Measurements from ENCODE around the gene DDX50.
"Not testable (repeated sequence)": the region's sequence is repeated elsewhere in the genome, so short reads cannot be mapped to it uniquely, and the experiment has no call there.

Gene DDX50

DNA sequence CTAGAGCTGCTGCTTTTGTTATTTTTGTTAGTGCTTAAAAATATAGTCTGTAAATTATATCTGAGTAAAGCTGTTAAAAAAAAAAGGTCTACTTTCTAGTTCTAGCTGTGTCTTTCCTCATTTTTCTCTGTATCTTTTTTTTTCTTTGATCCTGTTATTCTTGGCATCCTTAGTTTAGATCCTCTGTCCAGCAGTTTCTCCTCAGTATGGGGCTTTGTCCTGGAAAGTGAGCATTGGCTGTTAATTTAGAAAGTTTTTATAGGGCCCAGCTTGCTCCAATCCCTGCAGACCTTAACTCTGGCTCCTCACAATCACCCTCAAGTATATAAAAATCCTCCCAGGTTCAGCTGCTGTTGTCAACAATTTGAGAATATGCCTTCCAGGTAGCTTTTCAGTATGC, 23.5 kb downstream of the DDX50 start:
- no peak for DNase-seq

DNA sequence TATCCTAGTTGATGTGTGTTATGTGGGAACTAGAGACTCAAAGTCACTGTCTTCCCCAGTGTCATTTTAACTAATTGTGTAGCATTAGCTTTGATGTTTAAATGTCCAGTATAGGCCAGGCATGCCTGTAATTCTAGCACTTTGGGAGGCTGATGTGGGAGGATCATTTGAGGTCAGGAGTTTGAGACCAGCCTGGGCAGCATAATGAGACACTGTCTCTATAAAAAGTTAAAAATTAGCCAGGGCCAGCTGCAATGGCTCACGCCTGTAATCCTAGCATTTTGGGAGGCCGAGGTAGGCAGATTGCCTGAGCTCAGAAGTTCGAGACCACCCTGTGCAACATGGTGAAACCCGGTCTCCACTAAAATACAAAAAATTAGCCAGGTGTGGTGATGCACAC, 24.4 kb downstream of the DDX50 start:
- DNase-seq = no peak

GRCh38 chr10:68929157-68929556, 28.0 kb downstream of the DDX50 start:
- not testable (repeated sequence) for DNase-seq

DNA sequence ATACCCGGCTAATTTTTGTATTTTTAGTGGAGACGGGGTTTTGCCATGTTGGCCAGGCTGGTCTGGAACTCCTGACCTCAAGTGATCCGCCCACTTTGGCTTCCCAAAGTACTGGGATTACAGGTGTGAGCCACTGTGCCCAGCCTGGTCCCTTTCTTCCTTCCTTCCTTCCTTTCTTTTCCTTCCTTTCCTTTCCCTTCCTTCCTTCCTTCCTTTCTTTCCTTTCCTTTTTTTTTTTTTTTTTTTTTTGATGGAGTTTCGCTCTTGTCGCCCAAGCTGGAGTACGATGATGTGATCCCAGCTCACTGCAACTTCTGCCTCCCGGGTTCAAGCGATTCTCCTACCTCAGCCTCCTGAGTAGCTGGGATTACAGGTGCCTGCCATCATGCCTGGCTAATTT, 28.8 kb downstream of the DDX50 start:
- not testable (repeated sequence) for DNase-seq

GRCh38 chr10:68932860-68933259, 31.7 kb downstream of the DDX50 start:
- DNase-seq = not testable (repeated sequence)

DNA sequence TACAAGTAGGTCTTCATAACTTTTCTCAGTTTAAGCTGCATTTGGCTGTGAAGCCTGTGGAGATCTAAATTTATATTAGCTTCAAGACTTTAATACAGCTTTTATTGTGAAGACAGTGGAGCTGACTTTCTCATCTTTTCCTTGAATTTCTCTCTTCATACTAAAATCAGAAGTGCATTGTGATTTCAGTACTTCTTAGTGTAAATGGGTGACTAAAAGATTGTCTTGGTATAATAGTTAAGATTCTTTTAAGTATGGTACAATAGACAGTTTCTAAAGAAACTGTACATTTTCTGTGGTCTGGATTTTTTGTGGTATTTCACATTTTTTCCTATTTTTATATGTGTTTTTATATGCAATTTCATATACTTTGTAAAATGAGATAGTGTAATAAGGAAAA, 33.9 kb downstream of the DDX50 start:
- no peak for DNase-seq

- DNase-seq = peak; percentile 4
Measured at GRCh38 chr10:68938117-68938516, 37.0 kb downstream of the DDX50 start.

GRCh38 chr10:68938884-68939283, 37.8 kb downstream of the DDX50 start:
- no peak for DNase-seq

DNA sequence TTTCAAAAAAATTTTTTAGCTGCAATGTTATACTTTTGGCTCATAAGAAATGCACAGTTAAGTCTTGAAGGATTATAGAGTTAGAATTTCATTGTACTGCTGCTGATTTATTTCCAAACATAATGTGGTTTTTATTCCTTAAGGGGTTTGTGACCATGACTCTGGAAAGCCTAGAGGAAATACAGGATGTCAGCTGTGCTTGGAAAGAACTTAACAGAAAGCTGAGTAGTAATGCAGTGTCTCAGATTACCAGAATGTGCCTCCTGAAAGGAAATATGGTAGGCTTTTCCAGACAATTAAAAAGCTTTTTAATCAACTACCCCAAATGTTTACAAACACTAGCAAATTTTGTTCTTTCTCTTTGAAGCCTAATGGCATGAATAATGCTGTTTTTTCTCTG, 39.8 kb downstream of the DDX50 start:
- not testable (repeated sequence) for DNase-seq

- no peak for DNase-seq
Measured at GRCh38 chr10:68950598-68950997, 49.5 kb downstream of the DDX50 start.

DNA sequence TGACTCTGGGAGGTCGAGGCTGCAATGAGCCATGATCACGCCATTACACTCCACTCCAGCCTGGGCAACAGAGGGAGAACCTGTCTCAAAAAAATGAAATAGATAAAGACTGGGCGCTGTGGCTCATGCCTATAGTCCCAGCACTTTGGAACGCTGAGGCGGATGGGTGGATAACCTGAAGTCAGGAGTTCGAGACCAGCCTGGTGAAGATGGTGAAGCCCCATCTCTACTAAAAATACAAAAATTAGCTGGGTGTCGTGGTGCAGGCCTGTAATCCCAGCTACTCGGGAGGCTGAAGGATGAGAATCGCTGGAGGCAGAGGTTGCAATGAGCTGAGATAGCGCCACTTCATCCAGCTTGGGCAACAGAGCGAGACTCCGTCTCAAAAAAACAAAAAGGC, 53.8 kb downstream of the DDX50 start:
- no peak for DNase-seq

- no peak for DNase-seq
Measured at GRCh38 chr10:68955355-68955831, 54.3 kb downstream of the DDX50 start.

GRCh38 chr10:68955832-68956532, 54.9 kb downstream of the DDX50 start, which contains the start of gene DDX21:
Gene DDX21 (plus strand): TSS chr10:68956170. CDS start chr10:68956226, 56 bp downstream.
- peak; percentile 90 for DNase-seq

- DNase-seq = no peak
Measured at GRCh38 chr10:68957284-68957615, 56.1 kb downstream of the DDX50 start.

DNA sequence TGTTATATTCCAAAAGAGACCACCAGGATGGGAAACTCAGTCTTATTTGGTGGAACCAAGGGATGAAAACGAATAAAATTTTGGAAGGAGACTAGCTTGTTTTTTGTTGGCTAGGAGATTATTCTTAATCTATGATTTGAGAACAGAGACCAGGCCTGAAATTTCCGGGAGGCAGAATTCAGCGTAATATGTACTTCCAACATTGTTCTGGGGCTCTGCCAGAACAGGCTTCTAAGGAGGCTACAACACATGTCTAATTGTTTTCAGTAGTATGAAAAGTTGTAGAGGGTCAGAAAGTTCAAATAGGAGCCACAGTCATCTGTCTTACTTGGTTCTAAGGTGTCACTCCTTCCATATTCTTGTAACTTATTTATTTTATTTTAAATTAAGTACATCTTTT, 56.5 kb downstream of the DDX50 start:
- DNase-seq = peak; percentile 9

GRCh38 chr10:68959695-68960527, 58.8 kb downstream of the DDX50 start:
- no peak for DNase-seq

GRCh38 chr10:68963151-68963550, 62.0 kb downstream of the DDX50 start:
- no peak for DNase-seq

GRCh38 chr10:68973975-68974374, 72.9 kb downstream of the DDX50 start:
- DNase-seq = no peak

DNA sequence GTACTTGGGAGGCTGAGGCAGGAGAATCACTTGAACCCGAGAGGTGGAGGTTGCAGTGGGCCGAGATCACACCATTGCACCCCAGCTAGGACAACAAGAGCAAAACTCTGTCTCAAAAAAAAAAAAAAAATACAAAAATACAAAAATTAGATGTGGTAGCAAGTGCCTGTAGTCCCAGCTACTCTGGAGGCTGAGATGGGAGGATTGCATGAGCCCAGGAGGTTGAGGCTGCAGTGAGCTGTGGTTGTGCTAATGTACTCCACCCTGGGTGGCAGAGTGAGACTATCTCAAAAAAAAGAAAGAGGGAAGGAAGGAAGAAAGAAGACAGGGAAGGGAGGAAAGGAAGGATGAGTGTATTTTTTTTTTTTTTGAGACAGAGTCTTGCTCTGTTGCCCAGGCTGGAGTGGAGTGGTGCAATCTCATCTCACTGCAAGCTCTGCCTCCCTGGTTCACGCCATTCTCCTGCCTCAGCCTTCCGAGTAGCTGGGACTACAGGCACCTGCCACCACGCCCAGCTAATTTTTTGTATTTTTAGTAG, 74.9 kb downstream of the DDX50 start:
- not testable (repeated sequence) for DNase-seq

GRCh38 chr10:68979738-68980137, 78.6 kb downstream of the DDX50 start:
- not testable (repeated sequence) for DNase-seq

DNA sequence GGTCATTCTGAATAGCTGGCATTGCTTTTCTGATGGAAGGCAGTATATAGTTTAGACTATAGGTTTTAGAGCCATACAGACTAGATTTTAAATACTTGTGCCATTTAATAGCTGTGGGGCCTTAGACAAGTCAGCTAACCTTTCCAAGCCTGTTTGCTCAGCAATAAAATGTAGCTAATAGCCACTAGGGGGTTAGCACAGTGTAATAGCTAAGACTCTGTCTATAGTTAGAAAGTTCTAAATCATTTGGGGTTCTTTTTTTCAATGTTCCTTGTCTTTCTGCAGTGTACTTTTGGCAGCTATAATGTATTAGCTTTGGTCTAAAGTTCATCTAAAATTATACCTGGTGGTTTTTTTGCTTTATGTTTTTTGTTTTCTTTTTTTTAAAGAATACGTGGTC, 80.0 kb downstream of the DDX50 start:
- no peak for DNase-seq

DNA sequence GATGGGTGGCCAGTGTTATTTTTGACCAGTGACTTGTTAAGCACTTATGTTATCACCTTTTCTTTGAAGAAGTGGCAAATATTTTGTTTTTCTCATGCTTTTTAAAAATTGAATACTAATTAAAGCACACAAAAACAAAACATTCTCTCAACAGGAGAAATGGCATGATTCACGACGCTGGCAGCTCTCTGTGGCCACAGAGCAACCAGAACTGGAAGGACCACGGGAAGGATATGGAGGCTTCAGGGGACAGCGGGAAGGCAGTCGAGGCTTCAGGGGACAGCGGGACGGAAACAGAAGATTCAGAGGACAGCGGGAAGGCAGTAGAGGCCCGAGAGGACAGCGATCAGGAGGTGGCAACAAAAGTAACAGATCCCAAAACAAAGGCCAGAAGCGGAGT, 81.3 kb downstream of the DDX50 start:
- DNase-seq = no peak

DNA sequence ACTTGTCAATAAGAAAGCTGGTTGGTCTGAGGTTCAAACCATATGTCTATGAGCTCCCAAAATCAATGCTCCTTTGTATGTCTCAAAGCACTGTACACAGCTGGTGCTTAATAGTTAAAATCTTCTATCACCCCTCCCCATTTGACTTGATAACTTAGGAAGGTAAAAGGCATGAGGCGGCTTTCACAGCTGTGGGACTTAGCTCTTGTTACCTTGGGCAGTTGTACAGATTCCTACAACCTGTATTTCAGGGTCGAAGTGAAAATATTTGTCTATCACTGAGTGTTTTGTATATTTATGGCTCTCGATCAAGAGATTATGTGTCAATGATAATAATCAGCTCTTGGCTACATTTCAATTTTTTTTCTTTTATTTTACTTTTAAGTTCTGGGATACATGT, 86.5 kb downstream of the DDX50 start:
- no peak for DNase-seq
